AG08395 (cell line): Measurements from ENCODE around the gene CPNE7.
"Not testable (repeated sequence)": the region's sequence is repeated elsewhere in the genome, so short reads cannot be mapped to it uniquely, and the experiment has no call there.

Experiments
- DNase-seq: peaks from one replicate; pipeline ENCODE4 v3.0.0; 2012; ENCODE audit warnings: mixed read lengths, low spot score

Gene CPNE7

GRCh38 chr16:89567656-89568594 is 7.6 kb upstream of the CPNE7 start:
- no peak for DNase-seq

- DNase-seq, result no peak
These were observed 5.8 kb upstream of the CPNE7 start for GRCh38 chr16:89569506-89570341.

- no peak for DNase-seq
These were observed 5.1 kb upstream of the CPNE7 start for GRCh38 chr16:89570342-89570923.

- not testable (repeated sequence) for DNase-seq
These were observed 4.5 kb upstream of the CPNE7 start for GRCh38 chr16:89570983-89571598.

- no peak for DNase-seq
These were observed 3.9 kb upstream of the CPNE7 start for GRCh38 chr16:89571636-89572035.

- DNase-seq, result no peak
These were observed 3.5 kb upstream of the CPNE7 start for GRCh38 chr16:89572073-89572484.

- no peak for DNase-seq
These were observed 2.9 kb upstream of the CPNE7 start for GRCh38 chr16:89572485-89573205.

- DNase-seq, result no peak
These were observed 1.5 kb upstream of the CPNE7 start for GRCh38 chr16:89573826-89574680.

GRCh38 chr16:89574681-89575246 is 794 bp upstream of the CPNE7 start:
- peak; percentile 93 for DNase-seq

- DNase-seq, result no peak
These were observed 846 bp downstream of the CPNE7 start for GRCh38 chr16:89576153-89577054.

GRCh38 chr16:89577055-89577759 is 1.6 kb downstream of the CPNE7 start:
- DNase-seq, result no peak

- DNase-seq, result no peak
These were observed 3.8 kb downstream of the CPNE7 start for GRCh38 chr16:89579351-89579750.

- peak; percentile 97 for DNase-seq
These were observed 5.6 kb downstream of the CPNE7 start for GRCh38 chr16:89581045-89581695.

GRCh38 chr16:89581861-89582563 is 6.5 kb downstream of the CPNE7 start:
- DNase-seq, result no peak

GRCh38 chr16:89582614-89583196 is 7.1 kb downstream of the CPNE7 start:
- no peak for DNase-seq

- no peak for DNase-seq
These were observed 7.8 kb downstream of the CPNE7 start for GRCh38 chr16:89583197-89583894.
